NCI-H146 treated with DMSO at 0.1 percent for 48 hours (cell line): ENCODE results near the gene TIMM10.

Experiments used
- DNase-seq: peaks from one replicate; lab custom pipeline; 2025; ENCODE audit not compliant: unreplicated experiment; lab: John Stamatoyannopoulos, UW

Gene TIMM10

DNA sequence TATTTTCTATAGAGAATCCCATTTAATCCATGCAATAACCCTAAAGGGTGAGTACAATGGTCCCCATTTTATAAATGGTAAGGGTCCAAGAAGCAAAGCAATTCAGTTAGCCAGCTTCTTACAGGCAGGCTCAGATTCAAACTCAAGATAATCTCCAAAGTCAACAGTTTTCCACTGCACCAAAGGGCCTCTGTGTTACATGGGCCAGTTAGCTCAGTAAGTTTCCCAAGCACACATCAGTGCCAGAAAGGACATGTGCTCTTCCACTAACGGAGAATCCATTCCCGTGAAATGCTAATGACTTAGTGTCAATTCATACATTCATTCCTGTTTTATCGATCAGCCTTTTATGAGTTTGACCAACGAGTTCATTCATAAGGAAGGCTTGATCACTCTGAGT lies 26.0 kb downstream of the TIMM10 start:
- no peak for DNase-seq

DNA sequence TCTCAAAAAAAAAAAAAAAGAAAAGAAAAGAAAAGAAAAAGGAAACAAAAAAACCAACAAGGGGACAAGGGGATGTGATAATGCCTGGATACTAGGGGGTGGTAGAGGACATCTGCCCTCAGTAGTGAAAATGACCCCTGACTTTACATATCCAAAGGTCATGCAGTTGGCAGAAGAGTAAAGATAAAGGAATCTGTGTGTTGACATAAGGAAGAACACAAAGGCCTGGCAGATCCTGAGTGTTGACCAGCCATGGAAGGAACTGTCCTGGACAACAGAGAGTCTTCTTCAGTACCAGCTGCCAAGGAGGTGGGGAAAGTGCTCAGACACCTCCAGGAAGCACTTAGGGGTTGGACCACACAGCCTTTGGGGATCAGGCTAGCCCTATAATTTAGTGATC lies 27.7 kb downstream of the TIMM10 start:
- peak; percentile 28 for DNase-seq

DNA sequence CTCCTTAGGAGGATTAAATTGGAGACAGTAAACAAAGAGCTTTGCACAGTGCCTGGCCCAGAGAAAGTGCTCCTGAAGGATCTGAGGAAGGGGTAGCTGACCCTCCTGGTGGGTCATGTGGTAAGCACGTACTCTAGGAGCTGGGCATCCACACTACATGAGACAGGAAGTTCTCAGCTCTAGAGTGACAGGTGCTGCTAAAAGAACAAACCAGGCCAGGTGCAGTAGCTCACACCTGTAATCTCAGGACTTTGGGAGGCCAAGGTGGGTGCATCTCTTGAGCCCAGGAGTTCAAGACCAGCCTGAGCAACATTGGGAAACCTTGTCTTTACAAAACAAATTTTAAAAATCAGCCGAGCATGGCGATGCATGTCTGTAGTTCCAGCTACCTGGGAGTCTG lies 28.2 kb downstream of the TIMM10 start:
- no peak for DNase-seq

DNA sequence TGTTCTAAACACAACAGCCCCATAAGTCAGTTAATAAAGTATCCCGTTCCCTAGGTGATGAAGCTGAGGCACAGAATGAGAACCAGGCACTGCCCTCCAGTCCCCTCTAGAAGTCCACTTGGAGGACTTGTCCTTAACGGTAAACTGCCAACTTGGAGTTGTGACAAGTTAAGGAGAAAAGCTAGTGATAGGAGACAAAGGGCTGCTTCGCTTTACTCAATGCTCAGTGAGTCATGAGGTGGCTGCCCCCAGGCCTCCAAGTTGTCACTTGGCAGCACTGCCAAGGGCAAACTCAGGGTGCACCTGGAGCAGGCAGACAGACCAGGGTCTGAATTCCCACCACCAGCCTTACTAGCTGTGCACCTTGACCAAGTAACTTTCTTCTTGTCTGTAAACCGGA lies 28.6 kb downstream of the TIMM10 start:
- DNase-seq: no peak

DNA sequence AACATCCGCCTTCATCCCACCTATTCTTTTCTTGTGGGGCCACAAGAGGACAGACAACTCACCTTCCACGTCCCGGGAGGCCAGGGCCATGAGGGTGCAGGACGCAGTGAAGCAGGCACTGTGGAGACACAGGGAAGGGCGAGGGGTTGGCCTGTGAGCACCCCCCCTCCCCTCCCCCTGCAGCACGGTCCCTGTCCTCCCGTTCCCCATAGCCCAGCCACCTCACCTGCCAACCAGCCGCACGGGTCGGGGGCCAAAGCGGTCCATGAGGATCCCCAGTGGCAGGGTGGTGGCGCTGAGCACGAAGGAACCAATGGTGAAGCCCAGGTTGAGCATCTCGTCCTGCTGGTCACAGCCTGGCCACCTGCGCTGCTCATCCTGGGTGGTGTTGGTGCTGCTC lies 29.6 kb downstream of the TIMM10 start:
- DNase-seq: no peak

DNA sequence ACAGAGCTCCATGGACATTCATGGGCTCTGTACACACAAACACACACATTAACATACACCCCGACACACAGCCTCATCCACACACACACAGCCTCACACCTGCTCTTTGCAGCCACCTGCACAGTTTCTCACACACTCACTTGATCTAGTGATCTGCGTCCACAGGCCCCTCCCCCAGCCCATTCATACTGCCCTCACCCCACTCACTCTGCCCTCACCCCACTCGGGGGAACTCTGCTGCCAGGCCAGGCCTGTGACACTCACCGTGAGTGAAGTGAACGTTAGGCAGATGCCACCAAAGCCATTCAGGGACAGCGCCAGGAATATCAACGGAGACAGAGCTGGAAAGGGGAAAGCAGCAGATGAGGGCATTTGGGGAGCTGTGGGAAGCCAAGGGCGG lies 30.0 kb downstream of the TIMM10 start:
- DNase-seq: no peak

DNA sequence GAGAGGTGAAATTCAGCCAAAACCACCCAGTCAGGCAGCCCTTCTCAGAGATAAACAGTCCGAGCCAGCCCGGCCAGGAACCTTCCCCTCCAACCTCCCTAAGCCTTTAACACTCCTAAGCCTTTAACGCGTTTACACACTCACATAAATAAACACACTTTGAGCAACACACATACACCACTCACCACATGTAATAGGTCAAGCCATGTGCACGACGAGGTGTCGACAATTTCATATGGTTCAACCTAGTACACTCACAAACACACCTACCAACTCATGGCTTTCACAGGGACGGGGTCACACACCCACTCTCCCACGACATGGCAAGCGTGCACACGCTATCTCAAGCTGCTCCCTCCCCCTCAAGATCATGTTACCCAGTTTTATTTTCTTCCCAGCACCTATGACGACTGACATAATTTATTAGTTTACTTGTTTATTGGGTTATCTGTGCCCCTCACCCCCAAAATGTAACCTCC lies 30.5 kb downstream of the TIMM10 start:
- DNase-seq: no peak

DNA sequence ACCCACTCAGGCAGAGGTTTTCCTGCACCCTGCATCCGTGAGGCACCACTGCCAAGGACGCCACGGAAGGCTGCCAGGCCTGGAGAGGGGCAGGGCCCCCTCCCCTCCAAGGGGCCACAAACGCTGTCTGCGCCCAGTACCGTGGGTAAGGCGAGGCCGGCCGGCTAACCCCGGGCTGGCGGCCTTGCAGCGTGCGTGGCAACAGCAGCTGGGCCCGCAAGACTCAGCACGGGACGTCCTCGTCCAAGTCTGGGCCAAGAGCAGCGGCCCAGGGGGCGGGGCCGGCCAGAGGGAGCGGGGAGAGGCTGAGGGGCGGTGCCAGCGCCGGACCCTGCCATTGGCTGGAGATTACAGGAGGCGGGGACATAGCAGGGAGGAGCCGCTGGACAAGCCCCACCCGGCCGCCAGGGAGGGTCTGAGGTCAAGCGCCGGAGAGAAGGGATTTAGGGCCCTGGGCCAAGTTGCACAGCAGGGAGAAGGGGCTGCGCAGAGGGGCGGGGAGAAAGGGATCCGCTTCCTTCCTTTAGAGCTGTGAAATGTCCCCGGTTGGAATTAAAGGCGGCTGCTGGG lies 31.1 kb downstream of the TIMM10 start:
- DNase-seq: no peak

DNA sequence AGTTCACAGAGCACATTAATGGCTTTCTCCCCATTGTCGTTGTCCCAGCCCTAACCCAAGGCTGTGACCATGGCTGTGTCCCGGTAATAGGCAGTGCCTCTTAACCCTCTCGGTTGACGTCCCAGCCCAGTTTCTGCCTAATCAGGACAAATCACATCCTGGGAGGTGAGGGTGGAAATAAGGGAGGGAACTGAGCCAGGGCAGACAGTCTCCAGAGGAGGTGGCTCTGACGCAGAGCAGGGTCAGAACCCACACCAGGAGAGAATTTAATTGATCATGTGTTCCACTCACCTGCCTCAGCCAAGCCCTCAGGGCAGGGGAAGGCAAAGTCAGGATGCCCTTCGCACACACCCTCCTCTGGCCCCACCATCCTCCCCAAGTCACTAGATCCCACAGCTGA lies 32.0 kb downstream of the TIMM10 start:
- no peak for DNase-seq

DNA sequence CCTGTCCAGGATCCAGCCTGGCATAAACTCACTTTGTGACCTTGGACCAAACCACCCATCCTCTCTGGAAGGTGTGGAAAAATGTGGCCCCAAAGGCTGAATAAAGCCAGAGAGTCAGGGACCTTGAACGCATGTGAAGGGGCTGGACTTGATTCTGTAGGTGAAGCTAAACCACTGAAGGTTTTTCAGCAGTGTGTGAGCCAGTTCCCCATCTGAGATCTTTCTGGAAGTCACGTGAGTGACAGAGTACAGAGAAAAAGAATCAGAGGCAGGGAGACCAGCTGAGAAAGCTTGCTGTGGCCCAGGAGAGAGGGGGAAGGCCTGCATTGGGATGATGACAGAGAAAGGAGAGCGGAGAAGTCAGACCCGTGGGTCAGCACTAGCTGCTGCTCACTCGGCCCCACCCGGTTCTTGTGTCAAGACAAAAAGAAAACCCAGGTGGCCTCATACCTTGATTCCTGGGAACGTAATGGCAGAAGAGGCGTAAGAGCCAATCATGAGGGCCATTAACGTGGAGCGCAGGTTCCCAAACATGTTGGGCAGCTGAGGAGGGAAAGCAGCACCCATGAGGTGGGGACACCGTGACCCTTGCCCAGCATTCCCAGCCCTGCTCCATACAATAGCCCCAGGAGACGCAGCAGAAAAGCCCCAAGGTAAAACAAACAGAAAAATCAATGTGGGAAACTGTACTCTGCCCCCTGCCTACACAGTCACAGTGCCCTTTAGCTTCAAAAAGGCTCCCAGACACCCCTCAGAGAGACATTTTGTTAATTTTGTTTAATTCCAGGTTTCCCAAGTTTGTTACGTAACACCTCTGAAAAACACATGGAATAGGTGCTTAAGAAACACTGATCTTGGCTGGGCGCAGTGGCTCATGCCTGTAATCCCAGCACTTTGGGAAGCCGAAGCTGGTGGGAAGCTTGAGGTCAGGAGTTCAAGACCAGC lies 33.0 kb downstream of the TIMM10 start:
- peak; percentile 82 for DNase-seq

DNA sequence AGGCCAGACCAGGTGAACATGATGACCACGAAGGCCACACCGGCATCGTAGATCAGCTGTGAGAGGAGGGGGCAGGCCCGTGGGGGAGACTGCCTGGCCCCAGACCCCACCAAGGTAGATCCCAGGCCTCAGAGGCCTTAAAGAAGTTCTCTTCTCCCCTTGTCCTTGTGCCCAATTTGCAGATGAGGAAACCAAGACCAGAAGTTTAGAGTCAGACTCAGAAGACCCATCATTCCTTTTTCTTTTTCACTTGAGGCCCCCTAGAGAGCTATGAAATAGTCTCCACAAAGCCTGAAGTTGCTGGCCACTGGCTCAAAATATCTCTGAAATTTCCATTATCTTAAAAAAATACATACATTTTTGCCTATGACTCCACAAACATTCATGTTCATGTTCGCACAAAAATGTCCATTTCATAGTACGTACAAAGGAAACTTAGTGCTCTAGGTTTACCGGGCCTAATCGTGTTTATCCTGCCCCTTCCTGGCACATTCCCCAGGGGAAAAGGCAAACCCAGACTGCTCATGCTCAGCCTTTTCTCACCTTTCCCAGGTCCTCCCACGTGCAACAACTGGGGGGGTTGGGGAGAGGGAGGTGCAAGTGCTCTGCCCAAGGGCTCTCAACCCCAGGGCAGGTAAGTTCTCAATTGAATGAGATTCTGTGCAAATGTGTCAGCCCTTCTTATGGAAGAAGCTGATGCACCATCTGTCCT lies 34.3 kb downstream of the TIMM10 start:
- no peak for DNase-seq

DNA sequence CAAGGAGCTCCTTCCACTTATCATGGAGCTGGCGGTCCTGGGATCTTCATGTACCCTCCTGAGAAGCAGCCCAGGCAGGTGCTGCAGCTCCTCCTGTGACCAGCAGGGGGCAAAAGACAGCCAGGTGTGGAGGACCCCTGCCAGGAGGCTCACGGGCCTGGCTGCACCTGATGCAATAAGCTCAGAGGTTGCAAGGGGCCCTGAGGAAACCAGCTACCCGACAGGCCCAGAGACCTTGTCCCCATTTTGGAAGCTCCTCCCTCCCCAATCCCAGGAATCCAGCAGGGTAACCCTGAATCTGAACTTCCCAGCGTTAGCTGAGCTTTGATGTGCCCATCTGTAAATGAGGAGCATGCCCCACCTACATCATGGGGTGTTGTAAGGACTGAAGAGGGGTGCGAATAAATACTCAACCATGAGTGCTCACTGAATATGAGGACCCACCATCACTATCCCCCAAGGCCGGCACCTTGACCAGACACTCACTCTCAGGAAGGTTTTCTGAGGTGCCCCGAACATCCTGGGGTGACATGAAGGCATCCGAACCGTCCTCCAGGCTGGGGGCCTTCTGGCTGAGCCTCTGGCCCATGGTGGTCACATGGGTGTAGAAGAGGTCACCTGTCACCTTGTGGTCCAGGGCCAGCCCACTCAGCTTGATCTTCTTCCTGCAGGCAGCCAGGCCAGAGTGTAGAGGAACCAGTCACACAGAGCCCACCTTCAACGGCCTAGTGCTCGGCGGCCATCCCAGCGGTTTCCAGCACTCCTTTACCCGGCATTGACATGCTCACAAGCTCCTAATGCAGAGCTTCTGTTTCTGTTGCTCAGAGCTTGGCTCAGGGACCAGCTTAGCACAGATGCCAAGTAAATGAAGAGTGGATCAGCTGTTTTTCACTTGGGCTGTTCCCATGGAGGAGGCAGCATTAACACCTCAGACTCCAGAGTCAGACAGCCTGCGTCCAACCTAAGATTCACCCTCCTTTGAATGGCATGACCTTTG lies 36.7 kb downstream of the TIMM10 start:
- peak; percentile 34 for DNase-seq

DNA sequence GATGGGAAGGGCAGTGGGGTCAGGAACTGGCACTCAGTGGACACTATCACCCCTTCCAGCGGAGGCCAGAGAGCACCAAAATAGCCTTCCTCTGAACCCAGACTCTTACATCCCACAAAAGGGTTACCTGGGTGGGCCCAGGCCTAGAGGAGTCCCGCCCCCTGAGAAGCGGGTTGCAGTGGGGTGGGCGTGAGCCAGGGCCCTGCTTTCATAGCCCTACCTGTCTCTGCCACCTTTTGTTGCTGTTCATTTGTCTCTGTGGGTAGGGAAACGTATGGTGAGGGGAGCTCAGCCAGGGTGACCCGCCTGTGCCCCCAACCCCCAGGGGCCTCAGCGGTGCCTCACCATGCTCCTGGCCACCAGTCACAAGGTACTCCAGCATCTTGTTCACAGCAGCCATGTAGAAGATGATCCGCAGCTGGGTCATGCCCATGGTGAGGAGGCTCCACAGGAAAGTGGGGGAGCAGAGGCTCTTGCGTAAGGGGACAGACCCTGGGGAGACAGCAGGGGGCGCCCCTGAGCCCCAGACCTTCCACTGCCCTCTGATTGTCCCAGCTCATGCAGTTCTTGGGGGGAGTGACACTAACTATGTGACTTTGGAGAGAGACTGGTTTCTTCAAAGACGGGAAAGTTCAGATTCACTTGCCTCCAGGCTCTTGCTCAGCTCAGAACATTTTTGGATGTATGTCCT lies 39.0 kb downstream of the TIMM10 start:
- no peak for DNase-seq

DNA sequence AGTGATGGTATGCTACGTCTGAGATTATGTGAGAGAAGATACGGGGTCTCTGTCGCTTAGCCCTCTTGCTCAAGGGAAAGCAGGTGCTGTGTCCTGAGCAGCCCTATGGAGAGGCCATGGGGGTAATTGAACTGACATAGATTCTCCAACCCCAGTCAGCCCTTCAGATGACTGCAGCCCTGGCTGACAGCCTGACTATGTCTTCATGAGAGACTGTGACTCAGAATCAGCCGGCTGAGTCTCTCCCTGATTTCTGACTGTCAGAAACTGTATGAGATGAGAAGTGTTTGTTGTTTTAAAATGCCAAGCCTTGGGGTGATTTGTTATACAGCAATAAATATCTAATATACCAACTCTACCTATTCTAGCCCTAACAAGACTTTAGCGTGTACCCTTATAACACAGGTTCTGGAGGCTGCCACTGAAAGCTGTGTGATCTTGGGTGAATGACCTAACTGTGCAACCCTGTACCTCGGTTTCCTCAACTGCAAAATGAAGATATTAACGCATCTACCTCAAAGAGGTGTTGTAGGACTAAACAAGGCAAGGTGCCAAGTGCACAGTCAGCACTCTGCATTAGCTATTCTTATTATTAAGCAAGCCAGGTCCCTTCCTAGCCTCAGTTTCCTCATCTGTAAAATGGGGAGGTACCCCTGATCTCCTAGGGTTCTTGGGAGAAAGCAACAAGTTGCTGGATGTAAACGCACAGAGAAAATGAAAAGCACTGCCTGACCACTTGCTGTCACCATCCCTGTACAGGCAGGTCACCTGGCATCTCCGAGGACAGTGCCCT lies 39.9 kb downstream of the TIMM10 start:
- DNase-seq: no peak

DNA sequence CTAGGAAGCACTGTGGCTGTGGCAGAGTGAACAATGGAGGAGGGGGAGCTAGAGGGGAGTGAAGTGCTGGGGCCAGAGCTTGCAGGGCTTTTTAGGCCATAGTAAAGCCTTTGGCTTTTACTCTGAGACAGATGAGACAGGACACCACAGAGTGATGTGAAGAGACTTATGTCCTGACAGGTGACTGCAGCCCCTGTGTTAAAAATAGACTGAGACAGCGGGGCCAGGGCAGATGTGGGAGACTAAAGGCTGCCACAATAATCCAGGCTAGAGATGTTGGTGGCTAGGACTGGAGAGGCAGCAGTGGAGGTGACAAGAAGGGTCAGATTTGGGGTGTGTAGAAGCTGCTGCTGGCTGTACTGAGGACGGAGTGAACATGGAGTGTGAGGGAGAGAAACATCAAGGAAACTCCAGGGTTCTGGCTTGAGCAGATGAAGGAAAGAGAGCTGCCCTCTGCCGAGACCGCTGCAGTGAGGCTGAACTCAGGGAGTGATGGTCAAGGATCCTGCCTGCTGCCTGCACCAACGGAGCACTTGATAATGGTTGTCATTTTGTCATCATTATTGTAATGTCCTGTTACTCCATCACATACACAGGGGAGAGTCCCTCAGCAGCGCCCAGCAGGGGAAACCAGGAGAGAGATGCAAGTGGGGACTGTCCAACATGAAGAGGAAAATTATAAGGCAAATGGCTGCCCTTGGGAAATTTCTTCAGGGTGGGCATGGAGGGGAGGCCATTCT lies 42.5 kb downstream of the TIMM10 start:
- no peak for DNase-seq

DNA sequence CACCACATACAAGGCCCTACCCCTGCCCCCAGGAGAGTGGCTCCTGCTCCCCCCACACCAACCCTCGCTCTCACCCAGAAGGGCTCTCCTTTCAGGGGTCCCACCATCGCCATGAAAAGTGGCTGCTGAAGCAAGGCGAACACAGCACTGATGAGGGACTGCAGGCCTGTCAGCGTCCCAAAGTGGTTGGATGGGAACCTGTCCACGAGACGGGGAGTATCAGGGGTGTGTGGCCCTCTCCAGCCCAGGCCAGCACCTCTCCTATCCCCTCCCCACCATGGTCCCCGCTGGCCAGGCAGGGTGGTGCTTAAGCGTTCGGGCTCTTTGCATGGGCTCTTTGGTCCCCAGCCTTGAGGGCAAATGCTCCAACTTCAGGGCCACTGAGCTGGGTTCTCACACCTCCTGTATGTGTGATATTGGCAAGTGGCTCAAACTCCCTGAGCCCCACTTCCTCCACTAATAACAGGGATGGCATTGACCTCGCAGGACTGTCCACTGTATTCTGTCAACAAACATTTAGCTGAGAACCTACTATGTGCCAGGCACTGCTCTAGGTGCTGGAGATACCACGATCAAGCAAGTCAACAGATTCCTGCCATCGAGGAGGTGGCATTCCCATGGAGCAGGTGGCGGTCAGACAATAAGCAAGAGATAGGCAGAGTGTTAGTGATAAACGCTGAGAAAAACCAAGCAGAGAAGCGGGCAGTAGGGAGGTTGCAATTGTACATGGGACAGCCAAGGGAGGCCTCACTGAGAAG lies 43.4 kb downstream of the TIMM10 start:
- DNase-seq: no peak

DNA sequence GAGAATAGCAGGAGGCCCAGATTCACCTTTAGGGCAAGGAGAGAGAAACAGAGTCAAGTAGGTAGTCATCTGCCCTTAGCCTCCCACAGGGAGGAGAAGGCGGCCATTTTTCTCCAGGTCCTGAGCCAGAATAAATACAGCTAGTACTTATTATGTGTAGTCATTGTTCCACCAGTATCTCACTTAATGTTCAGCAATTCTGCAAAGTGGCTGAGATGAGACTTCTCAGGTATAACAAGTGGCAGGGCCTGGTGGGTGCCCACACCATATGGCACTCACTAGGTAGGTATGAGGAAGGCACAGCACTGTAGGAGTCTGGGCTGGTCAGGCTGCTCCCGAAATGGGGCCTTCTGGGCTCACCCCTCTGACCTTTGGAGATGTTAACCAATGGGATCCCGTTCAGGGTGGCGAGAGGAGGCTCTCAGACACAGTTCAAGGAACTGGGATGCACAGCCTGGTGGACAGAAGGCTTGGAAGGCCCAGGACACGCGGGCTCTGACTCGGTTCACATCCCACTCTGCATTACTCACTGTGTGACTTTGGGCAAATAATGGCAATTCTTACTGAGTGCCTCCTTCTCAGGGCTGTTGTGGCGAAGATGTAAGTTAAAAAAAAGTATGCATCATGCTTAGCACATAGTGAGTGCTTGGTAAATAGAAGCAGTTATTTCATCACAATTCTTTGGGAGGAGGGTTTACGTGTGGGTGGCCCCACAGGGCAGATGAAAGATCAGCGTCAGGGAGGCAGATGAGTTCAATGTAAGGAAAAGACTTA lies 45.1 kb downstream of the TIMM10 start:
- DNase-seq: no peak
